Measurements from ENCODE around the gene IGLL1. TPM values are rescaled to one million over a fixed set of nuclear protein-coding genes. Genes with fewer than 3 reads are reported as not detected.

IGLL1 gene
- total and polyA plus RNA-seq, 8 donors: 0.26 TPM; not detected in 7

GRCh38 chr22:23591846-23592245, 11.8 kb upstream of the IGLL1 start:
- ATAC-seq (peak in 1 of 4 donors; percentile 45), FAIRE-seq (no peak), DNase-seq (peak in 1 of 6 donors; percentile 47)
- peaks cover 0 to 9% (median 7%) of the 10 kb centered on the region in 3 donors for H3K4me1 ChIP-seq
- intact Hi-C loops (cut with DNase I): loop anchor here in 1 of 3 donors (10.0 kb wide), 1 partner anchor 57 kb away; no protein-coding TSS in a partner anchor
- H3K9me3 ChIP-seq: no peaks in the 10 kb centered on the region
- H3K36me3 ChIP-seq: no peaks in the 10 kb centered on the region
- H3K4me3 ChIP-seq: no peak overlapping the region
- no peak for TF ChIP-seq CTCF (IDR thresholded peaks at IDR 0.05)
- no peaks in the 10 kb centered on the region for H3K27me3 ChIP-seq
- WGBS, 2 donors: 87 to 92% methylated on average over 7 of the region's 7 CpGs
- peak overlapping the region; percentile 35 to 64 (median 38) for H3K27ac ChIP-seq

GRCh38 chr22:23591201-23591791, 11.2 kb upstream of the IGLL1 start:
- peak; percentile 76 to 85 (median 80) for TF ChIP-seq CTCF (IDR thresholded peaks at IDR 0.05)
- intact Hi-C loops (cut with DNase I): loop anchor here in 1 of 3 donors (10.0 kb wide), 1 partner anchor 56 kb away; no protein-coding TSS in a partner anchor
- no peak for FAIRE-seq
- no peaks in the 10 kb centered on the region for H3K27me3 ChIP-seq
- peak; percentile 77 to 96 (median 90) for ATAC-seq
- peak in 5 of 6 donors; percentile 64 to 85 (median 70) for DNase-seq
- H3K4me3 ChIP-seq: no peak overlapping the region
- H3K4me1 ChIP-seq: peaks cover 0 to 9% (median 7%) of the 10 kb centered on the region in 3 donors
- H3K36me3 ChIP-seq: no peaks in the 10 kb centered on the region
- H3K9me3 ChIP-seq: no peaks in the 10 kb centered on the region
- peak overlapping the region; percentile 35 to 64 (median 38) for H3K27ac ChIP-seq
- WGBS, 2 donors: 27 to 29% methylated on average over 11 of the region's 11 CpGs

GRCh38 chr22:23583836-23584235, 3.7 kb upstream of the IGLL1 start:
- Histone ChIP-seq H3K9me3 (no peaks in the 10 kb centered on the region), H3K27me3 (no peaks in the 10 kb centered on the region), H3K27ac (no peak overlapping the region), H3K4me3 (no peak overlapping the region), H3K36me3 (no peaks in the 10 kb centered on the region), H3K4me1 (no peaks in the 10 kb centered on the region)
- FAIRE-seq (no peak), ATAC-seq (no peak), DNase-seq (no peak)
- WGBS, 2 donors: 75 to 84% methylated on average over 6 of the region's 6 CpGs
- intact Hi-C loops (cut with DNase I): no loop called here
- TF ChIP-seq CTCF (IDR thresholded peaks at IDR 0.05): no peak

- TF ChIP-seq CTCF (IDR thresholded peaks at IDR 0.05): no peak
- H3K9me3 ChIP-seq: no peaks in the 10 kb centered on the region
- 78 to 88% methylated on average over 7 of the region's 7 CpGs for WGBS, 2 donors
- H3K27me3 ChIP-seq: no peaks in the 10 kb centered on the region
- H3K4me1 ChIP-seq: no peaks in the 10 kb centered on the region
- FAIRE-seq (no peak), ATAC-seq (no peak), DNase-seq (no peak)
- no peak overlapping the region for H3K4me3 ChIP-seq
- H3K36me3 ChIP-seq: no peaks in the 10 kb centered on the region
- intact Hi-C loops (cut with DNase I): no loop called here
- H3K27ac ChIP-seq: no peak overlapping the region
Measured at GRCh38 chr22:23583153-23583552, 3.1 kb upstream of the IGLL1 start.

DNA sequence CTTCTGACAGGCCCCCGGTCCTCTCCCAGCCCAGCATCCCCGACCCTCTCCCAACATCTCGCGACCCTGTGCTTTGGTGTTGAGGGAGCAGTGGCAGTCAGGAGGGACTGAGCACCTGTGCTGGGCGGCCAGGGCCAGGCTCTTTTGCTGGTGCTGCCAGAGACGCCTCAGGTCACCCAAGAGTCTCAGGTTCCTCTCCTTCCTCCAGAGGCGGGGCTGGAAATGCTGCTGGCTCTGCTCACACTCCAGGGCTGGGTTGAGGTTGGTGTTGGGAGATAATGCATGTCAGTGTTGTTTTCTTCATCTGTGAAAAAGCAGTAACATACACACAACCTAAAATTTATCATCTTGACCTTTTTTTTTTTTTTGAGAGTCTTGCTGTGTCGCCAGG, 1.2 kb upstream of the IGLL1 start:
- no peak for DNase-seq
- H3K9me3 ChIP-seq: no peaks in the 10 kb centered on the region
- intact Hi-C loops (cut with DNase I): no loop called here
- 85 to 90% methylated on average over 8 of the region's 8 CpGs for WGBS, 2 donors
- ATAC-seq: no peak
- no peak overlapping the region for H3K4me3 ChIP-seq
- no peaks in the 10 kb centered on the region for H3K4me1 ChIP-seq
- no peaks in the 10 kb centered on the region for H3K27me3 ChIP-seq
- no peaks in the 10 kb centered on the region for H3K36me3 ChIP-seq
- H3K27ac ChIP-seq: no peak overlapping the region
- no peak for FAIRE-seq
- no peak for TF ChIP-seq CTCF (IDR thresholded peaks at IDR 0.05)

Data from pancreas (tissue), 10 donors.